Measurements from ENCODE around the gene IRF1.
A peak's percentile ranks its signal among the peaks of the same experiment; 100 is the strongest.

The IRF1 gene

GRCh38 chr5:132506094-132506692 lies 15.6 kb upstream of the IRF1 start:
- Mint-ChIP-seq H3K4me1 (ENCODE audit: low read depth) (peaks cover 24% of the 10 kb centered on the region), H3K9me3 (no peaks in the 10 kb centered on the region), H3K27me3 (ENCODE audit: low read depth) (peaks cover 12% of the 10 kb centered on the region), H3K4me3 (no peak overlapping the region), H3K27ac (no peak overlapping the region), H3K36me3 (ENCODE audit: low read depth) (peaks cover 5% of the 10 kb centered on the region)

DNA sequence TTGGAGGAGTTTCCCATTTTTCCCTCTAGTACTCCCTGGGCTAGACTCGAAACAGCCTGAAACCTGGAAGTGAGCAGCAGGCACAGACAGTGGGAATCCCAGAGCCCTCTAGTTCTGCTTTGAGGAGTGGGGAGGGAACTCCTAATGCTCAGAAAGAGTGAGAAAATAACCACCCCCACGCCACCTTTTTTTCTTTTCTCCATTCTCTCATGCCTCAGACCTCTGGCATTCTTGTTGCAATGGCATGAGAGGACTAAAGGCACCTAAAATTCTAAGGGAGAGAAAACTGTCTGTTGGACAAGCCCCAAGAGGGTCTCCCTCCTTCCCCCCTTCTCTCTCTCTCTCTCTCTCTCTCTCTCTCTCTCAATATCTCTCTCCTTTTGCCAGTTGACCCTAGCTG lies 15.1 kb upstream of the IRF1 start:
- Mint-ChIP-seq H3K4me1 (ENCODE audit: low read depth) (peaks cover 30% of the 10 kb centered on the region), H3K27me3 (ENCODE audit: low read depth) (peaks cover 12% of the 10 kb centered on the region), H3K27ac (no peak overlapping the region), H3K36me3 (ENCODE audit: low read depth) (peaks cover 5% of the 10 kb centered on the region), H3K9me3 (no peaks in the 10 kb centered on the region), H3K4me3 (no peak overlapping the region)

DNA sequence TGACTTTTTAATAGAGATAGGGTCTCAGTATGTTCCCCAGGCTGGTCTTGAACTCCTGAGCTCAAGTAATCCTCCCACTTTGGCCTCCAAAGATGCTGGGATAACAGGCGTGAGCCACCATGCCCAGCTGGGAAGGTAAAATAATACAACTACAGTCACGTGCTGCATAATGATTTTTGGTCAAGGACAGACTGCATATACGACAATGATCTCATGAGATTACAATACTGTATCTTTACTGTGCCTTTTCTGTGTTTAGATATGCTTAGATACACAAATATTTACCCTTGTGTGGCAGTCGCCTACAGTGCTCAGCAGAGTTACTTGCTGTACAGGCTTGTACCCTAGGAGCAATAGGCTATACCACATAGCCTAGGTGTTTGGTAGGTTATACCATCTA lies 14.2 kb upstream of the IRF1 start:
- Mint-ChIP-seq H3K9me3 (no peaks in the 10 kb centered on the region), H3K4me1 (ENCODE audit: low read depth) (peaks cover 37% of the 10 kb centered on the region), H3K27ac (no peak overlapping the region), H3K4me3 (no peak overlapping the region), H3K27me3 (ENCODE audit: low read depth) (peaks cover 12% of the 10 kb centered on the region), H3K36me3 (ENCODE audit: low read depth) (peaks cover 5% of the 10 kb centered on the region)

- Mint-ChIP-seq H3K36me3 (ENCODE audit: low read depth) (peaks cover 1% of the 10 kb centered on the region), H3K9me3 (no peaks in the 10 kb centered on the region), H3K4me1 (ENCODE audit: low read depth) (peaks cover 35% of the 10 kb centered on the region), H3K4me3 (no peak overlapping the region), H3K27me3 (ENCODE audit: low read depth) (peaks cover 12% of the 10 kb centered on the region), H3K27ac (no peak overlapping the region)
These were observed 12.7 kb upstream of the IRF1 start for GRCh38 chr5:132503244-132503643.

GRCh38 chr5:132501961-132502931 lies 11.7 kb upstream of the IRF1 start:
- Mint-ChIP-seq H3K9me3 (no peaks in the 10 kb centered on the region), H3K4me1 (ENCODE audit: low read depth) (peaks cover 36% of the 10 kb centered on the region), H3K4me3 (no peak overlapping the region), H3K27me3 (ENCODE audit: low read depth) (peaks cover 8% of the 10 kb centered on the region), H3K36me3 (ENCODE audit: low read depth) (peaks cover 1% of the 10 kb centered on the region), H3K27ac (no peak overlapping the region)

DNA sequence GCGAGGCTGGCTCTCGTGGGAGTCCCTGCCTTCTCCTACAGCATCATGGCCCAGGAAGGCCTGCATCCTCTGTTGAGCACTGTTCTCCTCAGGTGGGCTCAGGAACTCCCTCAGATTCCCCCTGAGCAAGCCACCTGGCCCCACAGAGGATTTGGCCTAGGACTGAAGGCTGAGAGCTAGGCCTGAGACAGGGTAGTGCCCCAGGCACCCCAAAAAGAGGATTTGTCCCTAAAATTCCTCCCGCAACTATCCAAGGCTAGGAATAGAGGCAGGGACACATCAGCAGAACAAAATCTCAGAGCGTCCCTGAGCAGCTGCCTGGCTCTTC lies 11.0 kb upstream of the IRF1 start:
- no peaks in the 10 kb centered on the region for H3K9me3 Mint-ChIP-seq
- no peak overlapping the region for H3K27ac Mint-ChIP-seq
- peaks cover 1% of the 10 kb centered on the region for H3K36me3 Mint-ChIP-seq (ENCODE audit: low read depth)
- peaks cover 8% of the 10 kb centered on the region for H3K27me3 Mint-ChIP-seq (ENCODE audit: low read depth)
- H3K4me3 Mint-ChIP-seq: no peak overlapping the region
- peaks cover 36% of the 10 kb centered on the region for H3K4me1 Mint-ChIP-seq (ENCODE audit: low read depth)

- peaks cover 5% of the 10 kb centered on the region for H3K27me3 Mint-ChIP-seq (ENCODE audit: low read depth)
- H3K36me3 Mint-ChIP-seq (ENCODE audit: low read depth): peaks cover under 1% of the 10 kb centered on the region
- H3K27ac Mint-ChIP-seq: peak overlapping the region; percentile 73
- H3K4me3 Mint-ChIP-seq: no peak overlapping the region
- H3K4me1 Mint-ChIP-seq (ENCODE audit: low read depth): peaks cover 34% of the 10 kb centered on the region
- no peaks in the 10 kb centered on the region for H3K9me3 Mint-ChIP-seq
These were observed 10.5 kb upstream of the IRF1 start for GRCh38 chr5:132500931-132501628.

DNA sequence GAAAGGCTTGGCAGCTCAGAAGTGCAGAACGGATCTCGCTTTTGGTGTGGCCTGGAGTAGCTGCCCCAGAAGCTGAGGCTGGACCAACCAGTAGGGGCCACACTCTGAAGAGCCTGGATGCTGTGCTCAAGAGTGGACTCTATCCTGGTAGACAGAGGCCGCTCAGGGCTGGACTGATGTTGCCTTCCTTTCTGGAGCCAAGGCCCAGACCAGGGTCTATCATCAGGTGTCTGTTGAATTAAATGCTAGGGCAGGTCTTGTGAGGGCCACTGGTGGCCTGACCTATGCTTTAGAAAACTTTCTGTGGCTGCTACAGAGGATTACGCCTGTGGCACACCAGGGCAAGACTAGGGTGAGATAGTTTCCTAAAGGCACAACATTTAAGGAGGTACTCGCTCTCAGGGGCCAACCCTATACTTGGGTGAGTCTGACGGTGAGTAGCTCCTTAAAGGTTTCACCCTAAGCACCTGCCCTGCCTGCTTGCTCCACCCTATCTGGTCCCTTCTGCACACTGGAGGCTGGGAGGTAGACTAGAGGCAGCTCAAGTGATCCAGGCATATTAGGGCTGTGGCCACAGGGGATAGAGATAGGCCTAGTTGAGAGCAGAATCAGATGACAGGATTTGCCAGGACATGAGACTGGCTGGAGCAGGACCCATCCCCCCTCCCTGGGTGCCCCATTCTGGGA lies 9.8 kb upstream of the IRF1 start:
- Mint-ChIP-seq H3K4me3 (no peak overlapping the region), H3K27ac (peak overlapping the region; percentile 76), H3K4me1 (ENCODE audit: low read depth) (peaks cover 33% of the 10 kb centered on the region), H3K27me3 (ENCODE audit: low read depth) (peaks cover 3% of the 10 kb centered on the region), H3K36me3 (ENCODE audit: low read depth) (no peaks in the 10 kb centered on the region), H3K9me3 (no peaks in the 10 kb centered on the region)

DNA sequence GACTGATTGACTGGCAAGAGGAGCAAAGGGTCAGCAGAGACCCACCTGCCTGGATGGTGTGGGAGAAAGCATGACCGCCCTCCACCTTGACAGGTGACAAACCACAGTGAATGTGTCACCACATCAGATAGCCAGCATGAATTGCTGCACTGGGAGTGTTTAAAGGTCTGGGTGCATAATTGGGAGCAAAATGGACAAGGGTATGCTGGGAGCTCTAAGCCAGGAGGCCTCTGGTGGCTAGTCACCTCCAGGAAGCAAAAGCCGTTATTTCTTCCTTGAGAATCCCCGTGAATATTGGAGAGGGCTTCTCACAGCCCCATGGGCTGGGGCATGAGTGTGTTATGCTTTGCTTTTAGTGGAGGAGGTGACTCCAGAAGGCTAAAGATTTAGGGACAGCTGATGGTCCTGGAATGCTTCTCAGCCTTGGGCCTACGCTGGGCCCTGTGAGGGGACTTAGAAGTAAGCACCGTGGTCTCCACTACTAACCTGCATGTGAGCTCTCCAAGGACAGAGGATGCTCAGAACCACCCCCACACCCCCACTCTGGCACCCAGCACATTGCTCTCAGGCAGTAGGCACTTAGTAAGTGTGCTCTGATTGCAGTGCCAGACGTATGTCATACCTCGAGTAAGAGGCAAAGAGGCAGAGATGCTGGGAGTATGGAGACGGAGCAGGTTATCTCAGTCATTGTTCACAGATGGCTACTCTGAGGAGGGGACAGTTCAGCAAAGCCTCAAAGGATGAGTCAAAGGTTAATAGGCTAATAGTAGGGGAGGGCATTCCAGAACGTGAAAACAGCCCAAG lies 9.1 kb upstream of the IRF1 start:
- H3K4me1 Mint-ChIP-seq (ENCODE audit: low read depth): peaks cover 38% of the 10 kb centered on the region
- no peaks in the 10 kb centered on the region for H3K36me3 Mint-ChIP-seq (ENCODE audit: low read depth)
- no peak overlapping the region for H3K4me3 Mint-ChIP-seq
- no peaks in the 10 kb centered on the region for H3K9me3 Mint-ChIP-seq
- H3K27ac Mint-ChIP-seq: peak overlapping the region; percentile 76
- H3K27me3 Mint-ChIP-seq (ENCODE audit: low read depth): peaks cover 3% of the 10 kb centered on the region

DNA sequence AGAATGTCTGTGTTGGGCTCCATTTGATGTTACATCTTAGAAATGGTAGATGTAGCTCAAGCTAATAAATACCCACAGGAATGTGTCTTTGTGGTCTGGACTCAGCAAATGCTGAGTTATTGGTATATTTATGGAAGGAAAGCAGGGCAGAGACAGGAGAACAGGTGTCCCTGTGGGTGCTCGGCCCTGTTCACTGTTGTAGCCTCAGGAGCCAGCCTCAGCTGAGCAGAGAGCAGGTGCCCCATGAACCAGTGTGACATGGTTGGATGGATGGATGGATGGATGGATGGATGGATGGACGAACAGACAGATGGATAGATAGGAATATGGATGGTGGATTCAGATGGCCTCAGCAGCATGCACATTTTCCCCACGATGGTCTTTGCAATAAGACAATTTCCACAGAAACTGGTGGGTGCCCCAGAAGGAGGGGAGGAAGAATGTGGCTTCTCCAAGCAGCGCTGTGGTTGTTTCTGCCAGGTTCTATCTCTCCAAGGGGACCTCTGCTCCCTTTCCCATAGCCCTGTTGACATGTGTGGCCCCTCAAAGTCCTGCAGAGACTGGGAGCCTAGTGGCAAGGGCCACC lies 8.2 kb upstream of the IRF1 start:
- no peaks in the 10 kb centered on the region for H3K9me3 Mint-ChIP-seq
- peak overlapping the region; percentile 33 for H3K27ac Mint-ChIP-seq
- peaks cover 47% of the 10 kb centered on the region for H3K4me1 Mint-ChIP-seq (ENCODE audit: low read depth)
- H3K27me3 Mint-ChIP-seq (ENCODE audit: low read depth): peaks cover 3% of the 10 kb centered on the region
- no peaks in the 10 kb centered on the region for H3K36me3 Mint-ChIP-seq (ENCODE audit: low read depth)
- no peak overlapping the region for H3K4me3 Mint-ChIP-seq

GRCh38 chr5:132498152-132498551 lies 7.6 kb upstream of the IRF1 start:
- Mint-ChIP-seq H3K27ac (peak overlapping the region; percentile 85), H3K36me3 (ENCODE audit: low read depth) (no peaks in the 10 kb centered on the region), H3K4me3 (no peak overlapping the region), H3K27me3 (ENCODE audit: low read depth) (no peaks in the 10 kb centered on the region), H3K4me1 (ENCODE audit: low read depth) (peaks cover 53% of the 10 kb centered on the region), H3K9me3 (no peaks in the 10 kb centered on the region)

DNA sequence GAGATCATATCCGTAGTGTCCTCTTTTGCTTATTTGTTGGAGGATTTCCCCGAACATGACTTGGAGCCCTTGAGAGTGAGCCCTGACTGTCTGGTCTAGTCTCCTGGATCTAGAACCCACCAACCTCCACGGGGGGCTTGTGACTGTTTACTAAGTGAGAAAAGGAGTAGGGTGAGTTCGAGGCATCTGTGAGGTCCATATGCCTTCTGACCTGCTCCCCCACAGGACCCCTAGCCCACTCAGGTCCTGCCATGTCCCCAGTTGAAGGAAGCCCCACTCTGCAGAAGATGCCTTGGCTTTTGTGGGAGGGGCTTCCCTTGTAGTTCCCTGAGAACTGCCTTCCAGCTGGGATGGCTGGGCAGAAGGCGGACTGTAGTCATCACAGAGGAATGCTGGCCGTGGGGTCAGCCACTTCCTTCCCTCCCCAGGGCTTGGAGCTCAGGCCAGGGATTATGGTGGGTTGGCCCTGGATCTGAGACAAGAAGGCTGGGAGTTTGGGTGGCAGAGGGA lies 7.0 kb upstream of the IRF1 start:
- H3K4me1 Mint-ChIP-seq (ENCODE audit: low read depth): peaks cover 58% of the 10 kb centered on the region
- no peaks in the 10 kb centered on the region for H3K27me3 Mint-ChIP-seq (ENCODE audit: low read depth)
- peak overlapping the region; percentile 95 for H3K4me3 Mint-ChIP-seq

More for the DNA sequence above, 7.0 kb upstream of the IRF1 start:
- Mint-ChIP-seq H3K36me3 (ENCODE audit: low read depth) (no peaks in the 10 kb centered on the region), H3K9me3 (no peaks in the 10 kb centered on the region), H3K27ac (peak overlapping the region; percentile 85)
